T follicular helper cell (primary cell): Measurements from ENCODE around the gene PSMB10.
"Not testable (repeated sequence)": the region's sequence is repeated elsewhere in the genome, so short reads cannot be mapped to it uniquely, and the experiment has no call there.

Experiments
- DNase-seq: peaks from one replicate; pipeline ENCODE4 v3.0.0-alpha.2; 2020; ENCODE audit warnings: low read depth

The PSMB10 gene

GRCh38 chr16:67942200-67942509 lies 5.5 kb upstream of the PSMB10 start:
- DNase-seq = no peak

- no peak for DNase-seq
These were observed 5.0 kb upstream of the PSMB10 start for GRCh38 chr16:67941469-67942199.

- DNase-seq = no peak
These were observed 3.9 kb upstream of the PSMB10 start for GRCh38 chr16:67940446-67941089.

GRCh38 chr16:67939507-67940445 lies 3.1 kb upstream of the PSMB10 start:
- DNase-seq = peak; percentile 15

GRCh38 chr16:67937713-67938112 lies 1.1 kb upstream of the PSMB10 start:
- not testable (repeated sequence) for DNase-seq

GRCh38 chr16:67936880-67937605 lies 393 bp upstream of the PSMB10 start:
- peak; percentile 65 for DNase-seq

- DNase-seq = peak; percentile 91
These were observed 1.1 kb downstream of the PSMB10 start for GRCh38 chr16:67935402-67936123.

- no peak for DNase-seq
These were observed 1.6 kb downstream of the PSMB10 start for GRCh38 chr16:67935101-67935401.

GRCh38 chr16:67934306-67935100 lies 2.1 kb downstream of the PSMB10 start:
- no peak for DNase-seq

- no peak for DNase-seq
These were observed 2.8 kb downstream of the PSMB10 start for GRCh38 chr16:67933805-67934204.

GRCh38 chr16:67932462-67932840 lies 4.2 kb downstream of the PSMB10 start:
- no peak for DNase-seq

GRCh38 chr16:67931712-67932461 lies 4.8 kb downstream of the PSMB10 start, which contains the start of gene CTRL:
Gene CTRL, minus strand, starts transcription at chr16:67931862. Its CDS starts 10 bp downstream, at chr16:67931852.
- no peak for DNase-seq

GRCh38 chr16:67930678-67931211 lies 5.9 kb downstream of the PSMB10 start:
- DNase-seq = no peak

GRCh38 chr16:67930191-67930590 lies 6.5 kb downstream of the PSMB10 start:
- DNase-seq = no peak

GRCh38 chr16:67928561-67929364 lies 7.9 kb downstream of the PSMB10 start:
- DNase-seq = peak; percentile 61

- no peak for DNase-seq
These were observed 8.5 kb downstream of the PSMB10 start for GRCh38 chr16:67928147-67928546.

- no peak for DNase-seq
These were observed 9.3 kb downstream of the PSMB10 start for GRCh38 chr16:67927131-67927941.
